ENCODE data around the gene ZNF727.
"Not testable (repeated sequence)": the region's sequence is repeated elsewhere in the genome, so short reads cannot be mapped to it uniquely, and the experiment has no call there.

ZNF727 gene

GRCh38 chr7:64045301-64046040 lies at the start of gene ZNF727:
Gene ZNF727, plus strand, starts transcription at chr7:64045434. Its CDS starts 188 bp downstream, at chr7:64045622.
- no peak for DNase-seq

GRCh38 chr7:63998549-63998948 lies 46.7 kb upstream of the ZNF727 start, which contains the start of gene ZNF722:
Gene ZNF722, plus strand, starts transcription at chr7:63998849. Its CDS starts 113 bp downstream, at chr7:63998962.
- DNase-seq, result no peak

DNA sequence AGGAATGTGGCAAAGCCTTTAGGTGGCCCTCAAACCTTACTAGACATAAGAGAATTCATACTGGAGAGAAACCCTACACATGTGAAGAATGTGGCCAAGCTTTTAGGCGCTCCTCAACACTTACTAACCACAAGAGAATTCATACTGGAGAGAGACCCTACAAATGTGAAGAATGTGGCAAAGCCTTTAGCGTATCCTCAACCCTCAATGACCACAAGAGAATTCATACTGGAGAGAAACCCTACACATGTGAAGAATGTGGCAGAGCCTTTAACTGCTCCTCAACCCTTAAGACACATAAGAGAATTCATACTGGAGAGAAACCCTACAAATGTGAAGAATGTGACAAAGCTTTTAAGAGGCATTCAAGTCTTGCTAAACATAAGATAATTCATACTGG lies 29.7 kb upstream of the ZNF727 start:
- DNase-seq, result not testable (repeated sequence)

- no peak for DNase-seq
Observed at GRCh38 chr7:64035388-64035787, 9.8 kb upstream of the ZNF727 start.

DNA sequence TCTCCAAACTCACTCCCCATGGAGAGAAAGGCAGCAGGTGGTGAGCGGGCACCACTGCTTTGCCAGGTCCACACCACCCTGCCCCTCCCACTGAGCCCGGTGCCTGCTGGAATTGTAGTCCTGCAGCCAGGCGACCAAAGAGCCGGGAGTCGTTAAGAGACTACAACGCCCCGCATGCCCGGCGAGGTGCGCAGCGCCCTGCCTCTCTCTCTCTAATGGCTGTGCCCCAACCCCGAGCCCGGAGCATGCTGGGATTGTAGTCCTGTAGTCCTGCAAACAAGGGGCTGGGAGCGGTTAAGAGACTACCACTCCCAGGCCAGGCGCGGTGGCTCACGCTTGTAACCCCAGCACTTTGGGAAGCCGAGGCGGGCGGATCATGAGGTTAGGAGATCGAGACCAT lies 8.1 kb upstream of the ZNF727 start:
- DNase-seq, result no peak

DNA sequence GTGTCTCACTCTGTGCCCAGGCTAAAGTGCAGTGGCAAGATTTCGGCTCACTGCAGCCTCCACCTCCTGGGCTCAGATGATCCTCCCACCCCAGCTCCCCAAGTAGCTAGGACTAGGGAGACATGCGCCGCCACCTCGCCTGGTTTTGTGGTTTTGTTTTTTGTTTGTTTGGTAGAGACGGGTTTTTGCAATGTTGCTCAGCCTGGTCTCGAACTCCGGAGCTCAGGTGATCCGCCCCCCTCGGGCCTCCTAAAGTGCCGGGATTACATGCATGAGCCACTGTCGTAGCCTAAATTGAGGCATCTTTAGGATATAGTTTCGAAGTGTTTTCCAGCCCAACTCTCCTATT lies 781 bp downstream of the ZNF727 start:
- no peak for DNase-seq

- DNase-seq, result not testable (repeated sequence)
Observed at GRCh38 chr7:64077837-64078698, 32.8 kb downstream of the ZNF727 start.

- DNase-seq, result no peak
Observed at GRCh38 chr7:64078699-64078994, 33.4 kb downstream of the ZNF727 start.

- DNase-seq, result no peak
Observed at GRCh38 chr7:64087501-64087900, 42.3 kb downstream of the ZNF727 start.

DNA sequence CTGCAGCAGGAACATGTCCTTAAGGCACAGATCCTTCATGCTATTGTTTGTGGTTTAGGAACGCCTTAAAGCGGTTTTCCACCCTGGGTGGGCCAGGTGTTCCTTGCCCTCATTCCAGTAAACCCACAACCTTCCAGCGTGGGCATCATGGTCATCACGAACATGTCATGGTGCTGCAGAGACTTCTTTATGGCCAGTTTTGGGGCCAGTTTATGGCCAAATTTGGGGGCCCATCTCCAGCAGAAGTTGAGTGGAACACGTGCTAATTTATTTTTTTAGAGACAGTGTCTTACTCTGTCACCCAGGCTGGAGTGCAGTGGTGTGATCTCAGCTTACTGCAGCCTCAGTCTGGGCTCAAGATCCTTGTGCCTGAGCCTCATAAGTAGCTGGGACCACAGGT lies 43.6 kb downstream of the ZNF727 start:
- not testable (repeated sequence) for DNase-seq
